HCT116 (cell line): ENCODE results near the gene EYA4. TPM values are rescaled to one million over a fixed set of nuclear protein-coding genes. Genes with fewer than 3 reads are reported as not detected.

Experiments
- ATAC-seq: fragments of 200-7000 bp; cut with Tn5 transposase; 2 replicates; pipeline ENCODE4 v1.9.1; 2020; ENCODE audit warnings: mild to moderate bottlenecking, moderate library complexity
- BruUV-seq: library from RNA; stranded (reverse); fragments of 400-500 nt; replicated peaks from 2 replicates; lab custom pipeline; 2021; lab: Mats Ljungman, UMichigan
- CTCF ChIA-PET: fragments of 300-600 bp; sonication (Branson Sonifier 250); formaldehyde crosslinking; loops from one replicate; lab custom pipeline; 2021; ENCODE audit warnings: antibody characterized with exemption; lab: Charles Lee
- POLR2A ChIA-PET: fragments of 300-600, 350-600 bp; sonication (Branson Sonifier 250); formaldehyde crosslinking; loops from one replicate; lab custom pipeline; 2021; ENCODE audit warnings: antibody characterized with exemption; lab: Charles Lee
- RAD21 ChIA-PET, 2 experiments: fragments of 300-600 bp; sonication (Branson Sonifier 250); formaldehyde crosslinking; loops; one replicate each; lab custom pipeline; 2023; ENCODE audit warnings: low total read pairs in 2 of 2; ENCODE audit not compliant: uncharacterized antibody in 2 of 2, unreplicated experiment in 2 of 2, low non-redundant PET in 1 of 2; lab: Charles Lee
- DNase-seq: peaks from one replicate; pipeline ENCODE4 v3.0.0-alpha.2; 2010; ENCODE audit warnings: low read depth, low spot score
- H2AFZ ChIP-seq: fragments of 200-600 bp; shearing (Covaris generic), sonication (generic); 2 replicates; pipeline ENCODE4 v1.6.1; 2017; ENCODE audit warnings: low read depth, mixed run types, mixed read lengths, antibody characterized with exemption, low read length; ENCODE audit not compliant: poor library complexity, severe bottlenecking
- H3K27ac ChIP-seq: 2 replicates; pipeline ENCODE4 v1.5.1; 2012; ENCODE audit warnings: low read depth, low read length
- H3K27me3 ChIP-seq: fragments of 200-600 bp; sonication (generic); 2 replicates; pipeline ENCODE4 v1.6.1; 2016; ENCODE audit warnings: mixed run types, low read length, mixed read lengths; ENCODE audit not compliant: insufficient read depth
- H3K36me3 ChIP-seq, 2 experiments: fragments of 200-500 bp in 1 of 2; fragments of 200-600 bp in 1 of 2; sonication (Bioruptor generic) in 1 of 2; sonication (generic) in 1 of 2; 2 replicates each; pipeline versions ENCODE4 v1.5.1 to v1.6.1; 2014 to 2016; ENCODE audit warnings: low read length in 2 of 2, inconsistent platforms in 1 of 2, mixed read lengths in 1 of 2, mixed run types in 1 of 2; ENCODE audit not compliant: insufficient read depth in 2 of 2, control insufficient read depth in 1 of 2
- H3K4me1 ChIP-seq, 2 experiments: fragments of 200-600 bp in 1 of 2; sonication (generic) in 1 of 2; 2 replicates each; pipeline versions ENCODE4 v1.5.1 to v1.6.1; 2012 to 2017; ENCODE audit warnings: low read length in 2 of 2, inconsistent platforms in 1 of 2, mild to moderate bottlenecking in 1 of 2, mixed read lengths in 1 of 2, mixed run types in 1 of 2, moderate library complexity in 1 of 2; ENCODE audit not compliant: insufficient read depth in 2 of 2, control insufficient read depth in 1 of 2
- H3K4me2 ChIP-seq: fragments of 200-600 bp; sonication (generic); 2 replicates; pipeline ENCODE4 v1.6.1; 2017; ENCODE audit warnings: mixed run types, low read length, mixed read lengths
- H3K4me3 ChIP-seq, 2 experiments: fragments of 200-600 bp in 1 of 2; sonication (generic) in 1 of 2; replicated peaks in 1 of 2; 2 replicates each; pipeline ENCODE4 v1.5.1; 2011 to 2016; ENCODE audit warnings: low read length in 2 of 2, control low read depth in 1 of 2, low read depth in 1 of 2, mild to moderate bottlenecking in 1 of 2, mixed read lengths in 1 of 2, mixed run types in 1 of 2
- H3K79me2 ChIP-seq: fragments of 200-600 bp; sonication (generic); 2 replicates; pipeline ENCODE4 v1.6.1; 2017; ENCODE audit warnings: mild to moderate bottlenecking, mixed run types, low read length, moderate library complexity, mixed read lengths; ENCODE audit not compliant: insufficient read depth
- H3K9ac ChIP-seq: fragments of 200-600 bp; sonication (generic); 2 replicates; pipeline ENCODE4 v1.6.1; 2016; ENCODE audit warnings: low read length, mixed read lengths
- H3K9me2 ChIP-seq: fragments of 200-600 bp; sonication (generic), shearing (Covaris generic); 2 replicates; pipeline ENCODE4 v1.6.1; 2017; ENCODE audit warnings: mixed run types, mild to moderate bottlenecking, moderate library complexity; ENCODE audit not compliant: insufficient read depth
- H3K9me3 ChIP-seq, 2 experiments: fragments of 200-500 bp in 1 of 2; fragments of 200-600 bp in 1 of 2; sonication (Bioruptor generic) in 1 of 2; sonication (generic) in 1 of 2; 2 replicates each; pipeline ENCODE4 v1.6.1; 2014 to 2017; ENCODE audit warnings: low read length in 2 of 2, mixed read lengths in 2 of 2, inconsistent platforms in 1 of 2, low read depth in 1 of 2, mild to moderate bottlenecking in 1 of 2, mixed run types in 1 of 2, moderate library complexity in 1 of 2; ENCODE audit not compliant: control insufficient read depth in 1 of 2, insufficient read depth in 1 of 2
- H4K20me1 ChIP-seq: fragments of 200-600 bp; sonication (generic), shearing (Covaris generic); 2 replicates; pipeline ENCODE4 v1.6.1; 2017; ENCODE audit warnings: mixed run types, mild to moderate bottlenecking, moderate library complexity; ENCODE audit not compliant: insufficient read depth
- CBX3 ChIP-seq: IDR thresholded peaks from 2 replicates; pipeline ENCODE4 v1.6.1; 2012; ENCODE audit warnings: low read depth
- CEBPB ChIP-seq: IDR thresholded peaks from 2 replicates; pipeline ENCODE4 v1.6.1; 2012; ENCODE audit warnings: low read depth
- EGR1 ChIP-seq: IDR thresholded peaks from 2 replicates; pipeline ENCODE4 v1.6.1; 2012; ENCODE audit warnings: low read depth
- ELF1 ChIP-seq: IDR thresholded peaks from 2 replicates; pipeline ENCODE4 v1.6.1; 2012; ENCODE audit warnings: low read depth, borderline replicate concordance
- EZH2phosphoT487 ChIP-seq: fragments of 200-600 bp; IDR thresholded peaks from 2 replicates; pipeline ENCODE4 v1.6.1; 2018; ENCODE audit warnings: antibody characterized with exemption, borderline replicate concordance
- RAD21 ChIP-seq: IDR thresholded peaks from 2 replicates; pipeline ENCODE4 v1.6.1; 2012; ENCODE audit warnings: low read depth, mild to moderate bottlenecking
- SIN3A ChIP-seq: IDR thresholded peaks from 2 replicates; pipeline ENCODE4 v1.6.1; 2012; ENCODE audit warnings: low read depth
- SP1 ChIP-seq: IDR thresholded peaks from 2 replicates; pipeline ENCODE4 v1.6.1; 2012; ENCODE audit warnings: low read depth
- SRF ChIP-seq: IDR thresholded peaks from 2 replicates; pipeline ENCODE4 v1.6.1; 2012; ENCODE audit warnings: low read depth
- TCF7L2 ChIP-seq: IDR thresholded peaks from 2 replicates; pipeline ENCODE4 v1.7.0; 2011; ENCODE audit warnings: borderline replicate concordance, inconsistent platforms; ENCODE audit not compliant: insufficient read depth, insufficient read length; ENCODE audit errors: extremely low read depth
- YY1 ChIP-seq: IDR thresholded peaks from 2 replicates; pipeline ENCODE4 v1.6.1; 2011; ENCODE audit warnings: low read length, low read depth, moderate library complexity, mild to moderate bottlenecking; ENCODE audit not compliant: insufficient replicate concordance; ENCODE audit errors: extremely low read depth
- intact Hi-C: fragments of 100-400 bp; cut with micrococcal nuclease; formaldehyde crosslinking; loops from 2 replicates; pipeline ENCODE4 v1.10.0; 2022
- total RNA-seq: library from RNA; stranded (reverse); gene quantifications from one replicate; pipeline ENCODE4 v1.2.1, GENCODE V29; 2021; ENCODE audit not compliant: unreplicated experiment
- TF ChIP-seq, protein P1 (sequence below): IDR thresholded peaks from 2 replicates; pipeline ENCODE4 v1.6.1; 2012
- TF ChIP-seq, protein P2 (sequence below), 3 experiments: fragments of 200-600 bp in 1 of 3; sonication (generic) in 1 of 3; IDR thresholded peaks in 2 of 3; conservative IDR thresholded peaks in 1 of 3; 2 replicates each; pipeline ENCODE4 v1.5.1; 2012 to 2017; ENCODE audit warnings: low read depth in 2 of 3, low read length in 2 of 3, antibody characterized with exemption in 1 of 3, borderline replicate concordance in 1 of 3, control low read depth in 1 of 3, mild to moderate bottlenecking in 1 of 3, mixed read lengths in 1 of 3, mixed run types in 1 of 3, moderate library complexity in 1 of 3; ENCODE audit not compliant: insufficient read depth in 1 of 3
- TF ChIP-seq, protein P3 (sequence below): IDR thresholded peaks from 2 replicates; pipeline ENCODE4 v1.6.1; 2011; ENCODE audit warnings: mild to moderate bottlenecking, low read length, moderate library complexity; ENCODE audit not compliant: insufficient replicate concordance; ENCODE audit errors: extremely low read depth
- TF ChIP-seq, protein P4 (sequence below): IDR thresholded peaks from 2 replicates; pipeline ENCODE4 v1.6.1; 2012

Gene EYA4
- total RNA-seq, 1 experiment from 2014 or later, result not detected

GRCh38 chr6:133301835-133302234 lies 60.7 kb downstream of the EYA4 start:
- ATAC-seq, result no peak
- Histone ChIP-seq H2AFZ (no peak overlapping the region), H3K4me2 (no peak overlapping the region), H3K27me3 (peaks cover 13% of the 10 kb centered on the region; the same call in 1 of the 2 replicates), H3K9me3 (no peaks in the 10 kb centered on the region), H3K79me2 (no peaks in the 10 kb centered on the region), H3K9me2 (no peaks in the 10 kb centered on the region), H3K4me3 (no peak overlapping the region), H4K20me1 (no peaks in the 10 kb centered on the region), H3K9ac (no peak overlapping the region), H3K27ac (no peak overlapping the region), H3K36me3 (no peaks in the 10 kb centered on the region)
- RAD21 ChIA-PET, result no interaction called here
- intact Hi-C loops, result no loop called here
- BruUV-seq, result no TSS peak
- POLR2A ChIA-PET, result no interaction called here
- CTCF ChIA-PET, result no interaction called here
- no peak for DNase-seq
- TF ChIP-seq, protein P1, sequence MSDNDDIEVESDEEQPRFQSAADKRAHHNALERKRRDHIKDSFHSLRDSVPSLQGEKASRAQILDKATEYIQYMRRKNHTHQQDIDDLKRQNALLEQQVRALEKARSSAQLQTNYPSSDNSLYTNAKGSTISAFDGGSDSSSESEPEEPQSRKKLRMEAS, result no peak
- no peak for TF ChIP-seq EGR1
- TF ChIP-seq EZH2phosphoT487, result no peak
- no peak for TF ChIP-seq SIN3A
- TF ChIP-seq CBX3, result no peak
- TF ChIP-seq RAD21, result no peak
- TF ChIP-seq SP1, result no peak
- TF ChIP-seq CEBPB, result no peak
- TF ChIP-seq, protein P2, sequence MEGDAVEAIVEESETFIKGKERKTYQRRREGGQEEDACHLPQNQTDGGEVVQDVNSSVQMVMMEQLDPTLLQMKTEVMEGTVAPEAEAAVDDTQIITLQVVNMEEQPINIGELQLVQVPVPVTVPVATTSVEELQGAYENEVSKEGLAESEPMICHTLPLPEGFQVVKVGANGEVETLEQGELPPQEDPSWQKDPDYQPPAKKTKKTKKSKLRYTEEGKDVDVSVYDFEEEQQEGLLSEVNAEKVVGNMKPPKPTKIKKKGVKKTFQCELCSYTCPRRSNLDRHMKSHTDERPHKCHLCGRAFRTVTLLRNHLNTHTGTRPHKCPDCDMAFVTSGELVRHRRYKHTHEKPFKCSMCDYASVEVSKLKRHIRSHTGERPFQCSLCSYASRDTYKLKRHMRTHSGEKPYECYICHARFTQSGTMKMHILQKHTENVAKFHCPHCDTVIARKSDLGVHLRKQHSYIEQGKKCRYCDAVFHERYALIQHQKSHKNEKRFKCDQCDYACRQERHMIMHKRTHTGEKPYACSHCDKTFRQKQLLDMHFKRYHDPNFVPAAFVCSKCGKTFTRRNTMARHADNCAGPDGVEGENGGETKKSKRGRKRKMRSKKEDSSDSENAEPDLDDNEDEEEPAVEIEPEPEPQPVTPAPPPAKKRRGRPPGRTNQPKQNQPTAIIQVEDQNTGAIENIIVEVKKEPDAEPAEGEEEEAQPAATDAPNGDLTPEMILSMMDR (IDR thresholded peaks at IDR 0.05 in 2 of 3, conservative IDR thresholded peaks at IDR 0.05 in 1 of 3; ENCODE audit: borderline replicate concordance in 1 of 3, insufficient read depth in 1 of 3, low read depth in 2 of 3, low read length in 2 of 3), result no peak
- TF ChIP-seq, all 23 proteins: peak for 0
- H3K4me1 ChIP-seq, result no peaks in the 10 kb centered on the region

DNA sequence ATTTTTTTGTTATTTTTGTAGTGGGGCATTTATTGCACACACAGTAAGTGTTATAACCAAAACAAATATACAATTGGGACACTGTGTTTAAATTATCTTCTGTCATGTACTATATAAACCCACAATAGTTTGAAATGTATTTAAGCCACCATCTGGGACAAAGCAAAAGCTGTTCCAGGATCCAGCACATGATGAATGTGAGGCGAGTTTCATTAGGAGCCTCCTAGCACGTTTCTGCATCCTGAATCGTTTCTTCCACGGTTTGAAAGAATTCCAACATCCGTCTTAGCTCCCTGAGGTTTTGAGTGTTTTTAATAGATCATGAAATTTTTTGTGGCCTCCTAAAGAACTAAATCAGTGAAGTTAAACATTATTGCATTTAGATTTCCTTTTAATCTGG lies 65.8 kb downstream of the EYA4 start:
- BruUV-seq, result no TSS peak
- ATAC-seq (no peak), DNase-seq (no peak)
- H3K79me2 ChIP-seq, result no peaks in the 10 kb centered on the region
- H3K4me2 ChIP-seq, result no peak overlapping the region
- no peaks in the 10 kb centered on the region for H4K20me1 ChIP-seq
- no peaks in the 10 kb centered on the region for H3K9me3 ChIP-seq
- ChIA-PET RAD21 (no interaction called here), POLR2A (no interaction called here), CTCF (no interaction called here)
- no peak overlapping the region for H3K27ac ChIP-seq
- H3K27me3 ChIP-seq, result peaks cover 9% of the 10 kb centered on the region; the same call in 1 of the 2 replicates
- intact Hi-C loops, result no loop called here
- H3K4me3 ChIP-seq, result no peak overlapping the region
- no peaks in the 10 kb centered on the region for H3K4me1 ChIP-seq
- H3K9ac ChIP-seq, result no peak overlapping the region
- H3K36me3 ChIP-seq, result no peaks in the 10 kb centered on the region
- no peaks in the 10 kb centered on the region; the same call in 1 of the 2 replicates for H3K9me2 ChIP-seq
- no peak overlapping the region for H2AFZ ChIP-seq
- TF ChIP-seq, protein P3, sequence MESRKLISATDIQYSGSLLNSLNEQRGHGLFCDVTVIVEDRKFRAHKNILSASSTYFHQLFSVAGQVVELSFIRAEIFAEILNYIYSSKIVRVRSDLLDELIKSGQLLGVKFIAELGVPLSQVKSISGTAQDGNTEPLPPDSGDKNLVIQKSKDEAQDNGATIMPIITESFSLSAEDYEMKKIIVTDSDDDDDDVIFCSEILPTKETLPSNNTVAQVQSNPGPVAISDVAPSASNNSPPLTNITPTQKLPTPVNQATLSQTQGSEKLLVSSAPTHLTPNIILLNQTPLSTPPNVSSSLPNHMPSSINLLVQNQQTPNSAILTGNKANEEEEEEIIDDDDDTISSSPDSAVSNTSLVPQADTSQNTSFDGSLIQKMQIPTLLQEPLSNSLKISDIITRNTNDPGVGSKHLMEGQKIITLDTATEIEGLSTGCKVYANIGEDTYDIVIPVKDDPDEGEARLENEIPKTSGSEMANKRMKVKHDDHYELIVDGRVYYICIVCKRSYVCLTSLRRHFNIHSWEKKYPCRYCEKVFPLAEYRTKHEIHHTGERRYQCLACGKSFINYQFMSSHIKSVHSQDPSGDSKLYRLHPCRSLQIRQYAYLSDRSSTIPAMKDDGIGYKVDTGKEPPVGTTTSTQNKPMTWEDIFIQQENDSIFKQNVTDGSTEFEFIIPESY, result no peak
- no peak for TF ChIP-seq TCF7L2
- TF ChIP-seq ELF1, result no peak
- TF ChIP-seq CEBPB, result no peak
- no peak for TF ChIP-seq YY1
- no peak for TF ChIP-seq SRF
- TF ChIP-seq CBX3, result no peak
- TF ChIP-seq, protein P4, sequence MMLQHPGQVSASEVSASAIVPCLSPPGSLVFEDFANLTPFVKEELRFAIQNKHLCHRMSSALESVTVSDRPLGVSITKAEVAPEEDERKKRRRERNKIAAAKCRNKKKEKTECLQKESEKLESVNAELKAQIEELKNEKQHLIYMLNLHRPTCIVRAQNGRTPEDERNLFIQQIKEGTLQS, result no peak
- TF ChIP-seq RAD21, result no peak
